LNCaP clone FGC (cell line): Measurements from ENCODE around the gene LRRC8D.

Experiments used
- DNase-seq: peaks from one replicate; pipeline ENCODE4 v3.0.0-alpha.2; 2011; ENCODE audit warnings: low read depth
- H3K4me3 ChIP-seq: 2 replicates; pipeline ENCODE4 v1.5.1; 2011; ENCODE audit warnings: mild to moderate bottlenecking, low read depth, low read length, control low read depth
- CTCF ChIP-seq: IDR thresholded peaks from 2 replicates; pipeline ENCODE4 v1.5.1; 2012; ENCODE audit warnings: mild to moderate bottlenecking; ENCODE audit not compliant: control insufficient read depth, insufficient read depth; ENCODE audit errors: extremely low read depth

The LRRC8D gene

GRCh38 chr1:89959719-89960118, 138.9 kb downstream of the LRRC8D start:
- DNase-seq, result no peak
- TF ChIP-seq CTCF, result no peak

GRCh38 chr1:89962024-89962741, 141.4 kb downstream of the LRRC8D start:
- no peak for DNase-seq
- no peak for TF ChIP-seq CTCF
- H3K4me3 ChIP-seq, result no peak overlapping the region

More at GRCh38 chr1:89959719-89960118, 138.9 kb downstream of the LRRC8D start:
- no peak overlapping the region for H3K4me3 ChIP-seq

GRCh38 chr1:89962742-89963075, 141.9 kb downstream of the LRRC8D start:
- no peak overlapping the region for H3K4me3 ChIP-seq
- TF ChIP-seq CTCF, result no peak
- no peak for DNase-seq

GRCh38 chr1:89965193-89965768, 144.4 kb downstream of the LRRC8D start:
- H3K4me3 ChIP-seq, result no peak overlapping the region
- DNase-seq, result no peak
- TF ChIP-seq CTCF, result no peak

- no peak overlapping the region for H3K4me3 ChIP-seq
- DNase-seq, result no peak
- no peak for TF ChIP-seq CTCF
Observed at GRCh38 chr1:89966656-89967055, 145.8 kb downstream of the LRRC8D start.

- no peak for TF ChIP-seq CTCF
- H3K4me3 ChIP-seq, result no peak overlapping the region
- no peak for DNase-seq
Observed at GRCh38 chr1:89971600-89971999, 150.8 kb downstream of the LRRC8D start.

GRCh38 chr1:89972024-89972423, 151.2 kb downstream of the LRRC8D start:
- TF ChIP-seq CTCF, result no peak
- no peak for DNase-seq
- H3K4me3 ChIP-seq, result no peak overlapping the region
